Measurements from ENCODE around the gene CDH4.

- TF ChIP-seq POLR2AphosphoS5 (IDR thresholded peaks at IDR 0.05; ENCODE audit: low read depth, low read length) (no peak), TAF1 (IDR thresholded peaks at IDR 0.05; ENCODE audit: borderline replicate concordance, insufficient read depth, low read length) (no peak), SIN3A (IDR thresholded peaks at IDR 0.05; ENCODE audit: borderline replicate concordance, insufficient read depth, low read length) (no peak), FOXP2 (optimal IDR thresholded peaks at IDR 0.05; ENCODE audit: borderline replicate concordance, extremely low read depth, extremely low read length, insufficient read depth) (no peak)
- TF ChIP-seq, protein P1, sequence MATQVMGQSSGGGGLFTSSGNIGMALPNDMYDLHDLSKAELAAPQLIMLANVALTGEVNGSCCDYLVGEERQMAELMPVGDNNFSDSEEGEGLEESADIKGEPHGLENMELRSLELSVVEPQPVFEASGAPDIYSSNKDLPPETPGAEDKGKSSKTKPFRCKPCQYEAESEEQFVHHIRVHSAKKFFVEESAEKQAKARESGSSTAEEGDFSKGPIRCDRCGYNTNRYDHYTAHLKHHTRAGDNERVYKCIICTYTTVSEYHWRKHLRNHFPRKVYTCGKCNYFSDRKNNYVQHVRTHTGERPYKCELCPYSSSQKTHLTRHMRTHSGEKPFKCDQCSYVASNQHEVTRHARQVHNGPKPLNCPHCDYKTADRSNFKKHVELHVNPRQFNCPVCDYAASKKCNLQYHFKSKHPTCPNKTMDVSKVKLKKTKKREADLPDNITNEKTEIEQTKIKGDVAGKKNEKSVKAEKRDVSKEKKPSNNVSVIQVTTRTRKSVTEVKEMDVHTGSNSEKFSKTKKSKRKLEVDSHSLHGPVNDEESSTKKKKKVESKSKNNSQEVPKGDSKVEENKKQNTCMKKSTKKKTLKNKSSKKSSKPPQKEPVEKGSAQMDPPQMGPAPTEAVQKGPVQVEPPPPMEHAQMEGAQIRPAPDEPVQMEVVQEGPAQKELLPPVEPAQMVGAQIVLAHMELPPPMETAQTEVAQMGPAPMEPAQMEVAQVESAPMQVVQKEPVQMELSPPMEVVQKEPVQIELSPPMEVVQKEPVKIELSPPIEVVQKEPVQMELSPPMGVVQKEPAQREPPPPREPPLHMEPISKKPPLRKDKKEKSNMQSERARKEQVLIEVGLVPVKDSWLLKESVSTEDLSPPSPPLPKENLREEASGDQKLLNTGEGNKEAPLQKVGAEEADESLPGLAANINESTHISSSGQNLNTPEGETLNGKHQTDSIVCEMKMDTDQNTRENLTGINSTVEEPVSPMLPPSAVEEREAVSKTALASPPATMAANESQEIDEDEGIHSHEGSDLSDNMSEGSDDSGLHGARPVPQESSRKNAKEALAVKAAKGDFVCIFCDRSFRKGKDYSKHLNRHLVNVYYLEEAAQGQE (IDR thresholded peaks at IDR 0.05; ENCODE audit: insufficient read depth in 1 of 2, low read depth in 2 of 2, low read length in 2 of 2), result no peak
Measured at GRCh38 chr20:61443443-61444126, 191.5 kb downstream of the CDH4 start.

Measured in PFSK-1 (cell line).